A549 (cell line): ENCODE data around the gene APCDD1L. TPM values are rescaled to one million over a fixed set of nuclear protein-coding genes. Genes with fewer than 3 reads are reported as not detected.

Source experiments
- ATAC-seq, 2 experiments: fragments of 200-7000 bp in 1 of 2; fragments of >200 bp in 1 of 2; cut with Nextera tagmentation in 1 of 2; cut with Tn5 transposase in 1 of 2; 3 replicates each; pipeline versions ENCODE4 v1.8.0 to v1.9.1; 2018 to 2020; ENCODE audit warnings: mild to moderate bottlenecking in 1 of 2, moderate library complexity in 1 of 2
- CTCF ChIA-PET: fragments of 300-600 bp; sonication (Branson Sonifier 250); formaldehyde crosslinking; extraction: SDS; loops from one replicate; lab custom pipeline; 2021; ENCODE audit warnings: antibody characterized with exemption, inconsistent platforms; lab: Yijun Ruan, JAX
- POLR2A ChIA-PET: fragments of 350-600 bp; formaldehyde crosslinking; extraction: SDS; loops from one replicate; lab custom pipeline; 2021; ENCODE audit warnings: antibody characterized with exemption, inconsistent platforms; lab: Yijun Ruan, JAX
- DNase-seq, 2 experiments: peaks; one replicate each; pipeline versions ENCODE4 v3.0.0 to v3.0.0-alpha.2; 2011 to 2016; ENCODE audit warnings: low read depth in 1 of 2, low spot score in 1 of 2
- FAIRE-seq: peaks from 2 replicates; lab custom pipeline; 2011; peaks lifted over from hg19 to GRCh38; lab: Jason Lieb, UNC
- H3K27ac ChIP-seq, 2 experiments: fragments of >200 bp; sonication (Bioruptor Twin); formaldehyde crosslinking; 3 replicates each; pipeline ENCODE4 v1.5.1; 2016 to 2017
- H3K4me1 ChIP-seq: fragments of >200 bp; sonication (Bioruptor Twin); formaldehyde crosslinking; 3 replicates; pipeline ENCODE4 v1.6.1; 2016
- H3K4me2 ChIP-seq: fragments of >200 bp; sonication (Bioruptor Twin); formaldehyde crosslinking; 3 replicates; pipeline ENCODE4 v1.6.1; 2016
- H3K4me3 ChIP-seq: fragments of >200 bp; sonication (Bioruptor Twin); formaldehyde crosslinking; 3 replicates; pipeline ENCODE4 v1.5.1; 2016
- H3K9me3 ChIP-seq: fragments of >200 bp; sonication (Bioruptor Twin); formaldehyde crosslinking; 3 replicates; pipeline ENCODE4 v1.6.1; 2016
- BHLHE40 ChIP-seq: IDR thresholded peaks from 2 replicates; pipeline ENCODE4 v1.6.1; 2012; ENCODE audit warnings: low read depth, low read length, inconsistent platforms
- CHD4 ChIP-seq: fragments of 200-600 bp; sonication (generic); IDR thresholded peaks from 2 replicates; pipeline ENCODE4 v1.6.1; 2016; ENCODE audit warnings: antibody characterized with exemption, mild to moderate bottlenecking, borderline replicate concordance
- EHF ChIP-seq: fragments of 250-450 bp; sonication (Bioruptor Pico); IDR thresholded peaks from 2 replicates; pipeline ENCODE4 v1.5.0; 2020; ENCODE audit warnings: mild to moderate bottlenecking
- EHMT2 ChIP-seq: fragments of 200-600 bp; sonication (generic); IDR thresholded peaks from 2 replicates; pipeline ENCODE4 v1.6.1; 2016; ENCODE audit warnings: antibody characterized with exemption, low read depth, mild to moderate bottlenecking, moderate library complexity
- ESRRA ChIP-seq: fragments of 150-350 bp; IDR thresholded peaks from 2 replicates; pipeline ENCODE4 v1.6.1; 2014; ENCODE audit warnings: mild to moderate bottlenecking, low read length, borderline replicate concordance
- FOSB ChIP-seq: fragments of 250-450 bp; sonication (Bioruptor Pico); IDR thresholded peaks from 2 replicates; pipeline ENCODE4 v1.5.0; 2020; ENCODE audit warnings: mild to moderate bottlenecking, moderate library complexity
- FOSL2 ChIP-seq, 2 experiments: fragments of 450-650 bp in 1 of 2; fragments of >200 bp in 1 of 2; sonication (Bioruptor Twin) in 1 of 2; formaldehyde crosslinking; IDR thresholded peaks; 2 replicates each; pipeline versions ENCODE4 v1.5.0 to v1.6.1; 2016 to 2020; ENCODE audit warnings: mild to moderate bottlenecking in 1 of 2, moderate library complexity in 1 of 2
- GATA3 ChIP-seq: IDR thresholded peaks from 2 replicates; pipeline ENCODE4 v1.6.1; 2012; ENCODE audit warnings: borderline replicate concordance
- HOXB13 ChIP-seq: fragments of 250-450 bp; sonication (Bioruptor Pico); IDR thresholded peaks from 2 replicates; pipeline ENCODE4 v1.5.0; 2020; ENCODE audit warnings: low read depth, mild to moderate bottlenecking, moderate library complexity
- JUNB ChIP-seq: fragments of >200 bp; sonication (Bioruptor Twin); formaldehyde crosslinking; IDR thresholded peaks from 2 replicates; pipeline ENCODE4 v1.6.1; 2016
- KDM5A ChIP-seq: fragments of 200-600 bp; sonication (generic); IDR thresholded peaks from 2 replicates; pipeline ENCODE4 v1.6.1; 2016; ENCODE audit warnings: antibody characterized with exemption, mild to moderate bottlenecking
- MAZ ChIP-seq: fragments of 150-350 bp; IDR thresholded peaks from 2 replicates; pipeline ENCODE4 v1.6.1; 2014; ENCODE audit warnings: antibody characterized with exemption, low read depth, low read length, borderline replicate concordance
- NFE2L2 ChIP-seq: fragments of 150-350 bp; conservative IDR thresholded peaks from 2 replicates; pipeline ENCODE4 v1.6.1; 2014; ENCODE audit warnings: low read length
- POLR2A ChIP-seq: IDR thresholded peaks from 2 replicates; pipeline ENCODE4 v1.6.1; 2012; ENCODE audit warnings: mild to moderate bottlenecking, low read length
- RFX5 ChIP-seq: fragments of 450-650 bp; IDR thresholded peaks from 2 replicates; pipeline ENCODE4 v1.7.1; 2014; ENCODE audit warnings: antibody characterized with exemption, mild to moderate bottlenecking, moderate library complexity
- RNF2 ChIP-seq: fragments of 200-600 bp; sonication (generic); IDR thresholded peaks from 2 replicates; pipeline ENCODE4 v1.6.1; 2016; ENCODE audit warnings: low read depth, mild to moderate bottlenecking, antibody characterized with exemption, moderate library complexity, borderline replicate concordance
- SMC3 ChIP-seq: fragments of >200 bp; sonication (Bioruptor Twin); formaldehyde crosslinking; IDR thresholded peaks from 3 replicates; pipeline ENCODE4 v1.6.1; 2018; ENCODE audit warnings: inconsistent platforms
- SREBF2 ChIP-seq: fragments of 450-650 bp; IDR thresholded peaks from 2 replicates; pipeline ENCODE4 v1.6.1; 2014; ENCODE audit warnings: mild to moderate bottlenecking, moderate library complexity
- TP53 ChIP-seq: fragments of 250-450 bp; sonication (Bioruptor Pico); IDR thresholded peaks from 2 replicates; pipeline ENCODE4 v1.5.0; 2021; ENCODE audit warnings: mild to moderate bottlenecking, moderate library complexity
- ZFP36 ChIP-seq: fragments of 450-650 bp; IDR thresholded peaks from 2 replicates; pipeline ENCODE4 v1.6.1; 2014; ENCODE audit warnings: borderline replicate concordance; ENCODE audit not compliant: partially characterized antibody
- ZNF302 ChIP-seq: fragments of 250-450 bp; sonication (Bioruptor Pico); IDR thresholded peaks from 2 replicates; pipeline ENCODE4 v1.9.0; 2021; ENCODE audit warnings: inconsistent platforms, mild to moderate bottlenecking, moderate library complexity
- WGBS: methylation state at CpG from one replicate; pipeline ENCODE4 v1.1.6; 2017; ENCODE audit errors: missing lambda C conversion rate; 5-methylcytosine and 5-hydroxymethylcytosine counted together
- polyA plus RNA-seq, 4 experiments: library from polyadenylated mRNA; depleted of rRNA in 3 of 4; stranded (reverse); fragments of >200 nt; fragmentation: RNase III in 1 of 4; extraction: RNeasy Plus Mini Kit Qiagen cat#74134 plus additional on column Dnase treatment in 1 of 4; gene quantifications; 2 replicates in 3 of 4; 3 replicates in 1 of 4; pipeline ENCODE4 v1.2.3, GENCODE V29; 2011 to 2017
- TF ChIP-seq, protein P1 (sequence below): fragments of 200-600 bp; sonication (generic); IDR thresholded peaks from 2 replicates; pipeline ENCODE4 v1.6.1; 2016; ENCODE audit warnings: antibody characterized with exemption, mild to moderate bottlenecking, moderate library complexity
- TF ChIP-seq, protein P2 (sequence below): fragments of >200 bp; sonication (Bioruptor Twin); formaldehyde crosslinking; IDR thresholded peaks from 3 replicates; pipeline ENCODE4 v1.5.1; 2016

Gene APCDD1L
- polyA plus RNA-seq, 2 of the 4 experiments (the other 2 are of a cell fraction): not detected

DNA sequence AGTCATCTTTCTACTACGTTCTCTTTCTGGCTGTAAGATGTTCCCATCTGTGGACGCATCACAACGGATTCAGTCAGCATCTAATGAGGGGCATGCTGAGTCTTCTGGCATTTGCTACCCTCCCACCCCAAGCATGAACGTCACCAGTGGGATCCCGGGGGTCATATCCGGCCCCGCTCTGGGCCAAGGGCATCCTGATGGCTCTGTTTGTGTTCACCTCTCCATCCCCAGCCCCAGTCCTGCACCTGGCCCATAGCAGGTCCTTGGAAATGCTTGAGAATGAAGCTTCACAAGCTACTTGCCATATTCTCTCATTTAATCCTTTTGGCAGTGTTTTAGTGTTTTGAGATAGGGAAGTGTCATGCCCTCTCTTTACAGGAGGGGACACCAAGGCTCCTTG lies 14.9 kb downstream of the APCDD1L start:
- H3K4me3 ChIP-seq: no peak overlapping the region
- ChIA-PET CTCF (no interaction called here), POLR2A (no interaction called here)
- DNase-seq: no peak
- H3K4me1 ChIP-seq: no peaks in the 10 kb centered on the region
- peaks cover 24% of the 10 kb centered on the region for H3K9me3 ChIP-seq
- no peak for ATAC-seq
- no peak overlapping the region for H3K27ac ChIP-seq
- no peak overlapping the region for H3K4me2 ChIP-seq
- WGBS: 30% methylated on average over 7 of the region's 7 CpGs
- TF ChIP-seq MAZ (no peak), JUNB (no peak), CHD4 (no peak), GATA3 (no peak), BHLHE40 (no peak), FOSL2 (IDR thresholded peaks at IDR 0.05) (no peak), FOSL2 (CRISPR knock-in tag; IDR thresholded peaks at IDR 0.05) (no peak), HOXB13 (no peak), ESRRA (no peak), TP53 (CRISPR knock-in tag) (no peak), ZFP36 (no peak), SREBF2 (no peak)
- TF ChIP-seq, protein P1, sequence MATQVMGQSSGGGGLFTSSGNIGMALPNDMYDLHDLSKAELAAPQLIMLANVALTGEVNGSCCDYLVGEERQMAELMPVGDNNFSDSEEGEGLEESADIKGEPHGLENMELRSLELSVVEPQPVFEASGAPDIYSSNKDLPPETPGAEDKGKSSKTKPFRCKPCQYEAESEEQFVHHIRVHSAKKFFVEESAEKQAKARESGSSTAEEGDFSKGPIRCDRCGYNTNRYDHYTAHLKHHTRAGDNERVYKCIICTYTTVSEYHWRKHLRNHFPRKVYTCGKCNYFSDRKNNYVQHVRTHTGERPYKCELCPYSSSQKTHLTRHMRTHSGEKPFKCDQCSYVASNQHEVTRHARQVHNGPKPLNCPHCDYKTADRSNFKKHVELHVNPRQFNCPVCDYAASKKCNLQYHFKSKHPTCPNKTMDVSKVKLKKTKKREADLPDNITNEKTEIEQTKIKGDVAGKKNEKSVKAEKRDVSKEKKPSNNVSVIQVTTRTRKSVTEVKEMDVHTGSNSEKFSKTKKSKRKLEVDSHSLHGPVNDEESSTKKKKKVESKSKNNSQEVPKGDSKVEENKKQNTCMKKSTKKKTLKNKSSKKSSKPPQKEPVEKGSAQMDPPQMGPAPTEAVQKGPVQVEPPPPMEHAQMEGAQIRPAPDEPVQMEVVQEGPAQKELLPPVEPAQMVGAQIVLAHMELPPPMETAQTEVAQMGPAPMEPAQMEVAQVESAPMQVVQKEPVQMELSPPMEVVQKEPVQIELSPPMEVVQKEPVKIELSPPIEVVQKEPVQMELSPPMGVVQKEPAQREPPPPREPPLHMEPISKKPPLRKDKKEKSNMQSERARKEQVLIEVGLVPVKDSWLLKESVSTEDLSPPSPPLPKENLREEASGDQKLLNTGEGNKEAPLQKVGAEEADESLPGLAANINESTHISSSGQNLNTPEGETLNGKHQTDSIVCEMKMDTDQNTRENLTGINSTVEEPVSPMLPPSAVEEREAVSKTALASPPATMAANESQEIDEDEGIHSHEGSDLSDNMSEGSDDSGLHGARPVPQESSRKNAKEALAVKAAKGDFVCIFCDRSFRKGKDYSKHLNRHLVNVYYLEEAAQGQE: no peak
- no peak for FAIRE-seq

DNA sequence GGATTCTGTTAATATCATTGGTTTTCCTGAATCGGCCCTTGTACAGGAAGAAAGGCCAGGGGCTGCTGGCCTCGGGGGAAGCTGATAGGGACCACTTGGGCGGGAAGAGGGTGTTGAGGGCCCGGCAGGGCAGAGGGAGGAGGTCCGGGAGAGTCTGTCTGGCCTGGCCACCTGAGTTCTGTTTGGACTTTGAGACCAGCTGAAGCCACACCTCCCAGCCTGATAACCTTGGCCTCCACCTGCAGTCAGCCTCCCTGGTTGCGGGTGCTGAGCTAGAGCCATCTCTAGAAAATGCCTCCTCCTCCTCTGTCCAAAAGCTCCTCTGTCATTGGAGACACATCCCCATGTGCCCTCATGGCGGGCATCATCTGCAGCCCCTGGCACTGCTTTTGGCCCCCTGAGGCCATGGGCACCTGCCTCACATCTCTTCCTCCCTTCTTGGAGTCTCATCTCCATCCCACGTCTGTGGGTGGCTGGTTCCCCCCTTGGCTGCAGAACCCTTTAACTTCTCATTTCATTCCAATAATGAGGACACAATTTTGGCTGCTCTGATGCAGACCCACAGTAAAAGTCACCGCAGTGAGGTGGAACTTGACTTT lies 16.6 kb downstream of the APCDD1L start:
- TF ChIP-seq EHF (no peak), NFE2L2 (no peak), POLR2A (no peak), RFX5 (no peak), SMC3 (no peak), MAZ (no peak), RNF2 (no peak), FOSB (CRISPR knock-in tag) (no peak), EHMT2 (no peak), KDM5A (no peak), ESRRA (no peak), ZNF302 (no peak)
- TF ChIP-seq, protein P2, sequence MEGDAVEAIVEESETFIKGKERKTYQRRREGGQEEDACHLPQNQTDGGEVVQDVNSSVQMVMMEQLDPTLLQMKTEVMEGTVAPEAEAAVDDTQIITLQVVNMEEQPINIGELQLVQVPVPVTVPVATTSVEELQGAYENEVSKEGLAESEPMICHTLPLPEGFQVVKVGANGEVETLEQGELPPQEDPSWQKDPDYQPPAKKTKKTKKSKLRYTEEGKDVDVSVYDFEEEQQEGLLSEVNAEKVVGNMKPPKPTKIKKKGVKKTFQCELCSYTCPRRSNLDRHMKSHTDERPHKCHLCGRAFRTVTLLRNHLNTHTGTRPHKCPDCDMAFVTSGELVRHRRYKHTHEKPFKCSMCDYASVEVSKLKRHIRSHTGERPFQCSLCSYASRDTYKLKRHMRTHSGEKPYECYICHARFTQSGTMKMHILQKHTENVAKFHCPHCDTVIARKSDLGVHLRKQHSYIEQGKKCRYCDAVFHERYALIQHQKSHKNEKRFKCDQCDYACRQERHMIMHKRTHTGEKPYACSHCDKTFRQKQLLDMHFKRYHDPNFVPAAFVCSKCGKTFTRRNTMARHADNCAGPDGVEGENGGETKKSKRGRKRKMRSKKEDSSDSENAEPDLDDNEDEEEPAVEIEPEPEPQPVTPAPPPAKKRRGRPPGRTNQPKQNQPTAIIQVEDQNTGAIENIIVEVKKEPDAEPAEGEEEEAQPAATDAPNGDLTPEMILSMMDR: no peak
- H3K4me1 ChIP-seq: no peaks in the 10 kb centered on the region
- 34% methylated on average over 8 of the region's 9 CpGs for WGBS
- CTCF ChIA-PET: interaction anchor here (1.2 to 1.4 kb wide), 2 partner anchors 14 to 79 kb away, joined by 3 to 4 read pairs; no protein-coding TSS in a partner anchor
- H3K27ac ChIP-seq: no peak overlapping the region
- H3K9me3 ChIP-seq: peaks cover 16% of the 10 kb centered on the region; the same call in 2 of the 3 replicates
- H3K4me3 ChIP-seq: no peak overlapping the region
- POLR2A ChIA-PET: no interaction called here
- ATAC-seq: no peak
- no peak overlapping the region for H3K4me2 ChIP-seq
- FAIRE-seq: no peak
- DNase-seq: no peak
